Measurements from ENCODE around the gene CEP120.
A peak's percentile ranks its signal among the peaks of the same experiment; 100 is the strongest.
"Not testable (repeated sequence)": the region's sequence is repeated elsewhere in the genome, so short reads cannot be mapped to it uniquely, and the experiment has no call there.

CEP120 gene

GRCh38 chr5:123423278-123424149 lies at the start of gene CEP120:
CEP120 (minus strand) TSS chr5:123423403; CDS start chr5:123422998, 405 bp downstream.
- peak; percentile 99 for DNase-seq

DNA sequence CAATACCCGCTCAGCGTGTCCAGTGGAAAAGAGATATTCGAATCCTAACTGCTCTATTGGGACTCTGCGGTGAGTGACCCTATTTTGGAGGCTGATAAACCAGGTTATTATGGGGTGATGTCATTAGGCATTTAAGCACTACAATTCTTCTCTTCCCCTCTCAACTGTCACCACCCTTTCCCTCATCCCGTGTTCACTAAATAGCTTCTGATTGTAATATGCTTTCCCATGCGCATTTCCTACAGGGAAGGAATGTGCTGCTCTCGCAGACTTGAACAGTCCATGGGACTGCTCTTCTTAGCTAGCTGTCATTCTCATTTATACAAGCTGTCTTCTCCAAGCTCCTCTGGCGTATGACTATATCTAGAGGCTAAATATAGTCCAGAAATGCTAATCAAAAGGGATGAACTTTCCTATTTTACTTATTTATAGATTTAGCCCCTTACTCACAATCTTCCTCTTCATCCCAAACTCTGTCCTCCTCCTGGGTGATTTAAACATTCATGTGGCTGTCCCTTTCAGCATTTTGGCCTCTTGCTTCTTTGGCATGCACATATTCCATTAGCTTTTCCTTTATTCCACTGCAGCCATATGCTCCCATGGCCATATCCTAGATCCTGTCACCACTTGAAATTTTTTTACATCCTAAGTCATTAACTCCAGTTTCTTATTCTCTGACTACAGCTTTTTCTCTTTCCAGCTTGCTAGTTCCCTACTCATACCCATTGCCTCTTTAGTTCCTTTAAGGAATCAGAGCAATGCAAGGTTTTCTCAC lies 49.1 kb upstream of the CEP120 start:
- no peak for DNase-seq

GRCh38 chr5:123471385-123471784 lies 48.2 kb upstream of the CEP120 start:
- DNase-seq, result no peak

- DNase-seq, result not testable (repeated sequence)
Measured at GRCh38 chr5:123466839-123467238, 43.6 kb upstream of the CEP120 start.

- no peak for DNase-seq
Measured at GRCh38 chr5:123460296-123460729, 37.1 kb upstream of the CEP120 start.

DNA sequence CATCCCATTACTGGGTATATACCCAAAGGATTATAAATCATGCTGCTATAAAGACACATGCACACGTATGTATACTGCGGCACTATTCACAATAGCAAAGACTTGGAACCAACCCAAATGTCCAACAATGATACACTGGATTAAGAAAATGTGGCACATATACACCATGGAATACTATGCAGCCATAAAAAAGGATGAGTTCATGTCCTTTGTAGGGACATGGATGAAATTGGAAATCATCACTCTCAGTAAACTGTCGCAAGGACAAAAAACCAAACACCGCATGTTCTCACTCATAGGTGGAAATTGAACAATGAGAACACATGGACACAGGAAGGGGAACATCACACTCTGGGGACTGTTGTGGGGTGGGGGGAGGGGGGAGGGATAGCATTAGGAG lies 35.8 kb upstream of the CEP120 start:
- not testable (repeated sequence) for DNase-seq

DNA sequence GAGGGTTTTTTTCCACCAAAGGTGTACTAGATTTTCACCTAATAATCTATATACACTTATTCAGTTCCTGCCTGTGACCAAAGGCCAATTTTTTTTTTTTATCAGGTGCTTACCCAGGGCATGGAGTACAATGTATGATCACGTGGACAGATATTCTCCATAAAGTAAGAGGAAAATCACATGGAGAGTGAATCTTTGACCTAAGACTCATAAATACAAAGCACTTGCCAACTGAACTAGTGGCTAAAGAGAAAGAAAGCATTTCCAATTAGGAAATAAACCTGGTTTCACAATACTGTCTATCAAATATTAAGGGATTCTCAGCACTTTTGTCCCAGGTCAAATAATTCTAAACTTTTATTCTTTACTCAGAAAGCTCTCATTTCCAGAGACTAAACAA lies 33.0 kb upstream of the CEP120 start:
- no peak for DNase-seq

- DNase-seq, result no peak
Measured at GRCh38 chr5:123455640-123456039, 32.4 kb upstream of the CEP120 start.

GRCh38 chr5:123455095-123455494 lies 31.9 kb upstream of the CEP120 start:
- DNase-seq, result no peak

DNA sequence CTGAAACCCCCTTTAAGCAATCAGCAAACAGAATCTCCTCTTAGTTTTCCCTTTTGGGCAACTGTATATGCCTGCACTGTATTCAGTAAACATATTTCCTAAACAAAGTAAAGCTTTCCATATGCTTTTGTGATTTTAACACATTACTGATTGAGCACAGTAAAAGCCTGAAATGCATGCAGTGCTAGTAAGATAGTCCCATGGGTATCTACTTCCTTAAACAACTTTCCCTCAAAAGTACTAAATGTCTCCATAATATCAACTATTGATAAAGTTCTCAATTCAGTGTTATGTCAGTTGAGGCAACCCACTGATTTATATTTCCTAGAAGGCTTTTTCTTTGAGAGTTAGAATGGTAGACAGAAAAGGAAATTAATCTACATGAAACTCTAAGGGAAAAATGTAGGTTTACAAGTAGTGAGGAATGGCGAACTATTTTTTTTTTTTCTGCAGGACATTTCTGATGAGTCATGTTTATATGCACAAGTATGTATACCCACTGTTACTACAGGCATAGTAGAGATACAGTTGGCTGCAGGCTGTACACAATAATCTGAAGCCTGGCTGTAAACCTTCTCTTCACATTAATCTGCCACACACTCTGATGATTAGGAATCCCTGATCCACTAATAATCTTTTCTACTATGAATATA lies 31.2 kb upstream of the CEP120 start:
- no peak for DNase-seq

GRCh38 chr5:123452401-123452800 lies 29.2 kb upstream of the CEP120 start:
- no peak for DNase-seq

GRCh38 chr5:123451047-123451446 lies 27.8 kb upstream of the CEP120 start:
- DNase-seq, result no peak

DNA sequence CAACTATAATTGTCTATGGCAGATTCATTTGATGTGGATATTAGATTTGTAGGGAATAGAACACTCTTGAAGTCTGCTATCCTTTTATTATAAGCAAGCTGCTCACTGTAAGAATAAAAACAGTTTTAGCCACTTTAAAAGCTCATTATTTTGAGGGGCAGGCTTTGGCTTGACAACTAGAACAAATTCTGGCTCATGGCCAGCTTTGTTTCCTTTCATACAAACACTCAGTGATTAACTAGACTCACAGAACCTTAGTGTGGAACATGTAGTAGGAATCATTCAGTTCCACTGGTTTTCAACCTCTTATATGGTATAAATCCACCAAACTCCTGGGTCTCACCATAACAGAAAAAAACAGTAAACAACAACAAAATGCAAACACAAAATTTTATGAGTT lies 27.4 kb upstream of the CEP120 start:
- peak; percentile 90 for DNase-seq

DNA sequence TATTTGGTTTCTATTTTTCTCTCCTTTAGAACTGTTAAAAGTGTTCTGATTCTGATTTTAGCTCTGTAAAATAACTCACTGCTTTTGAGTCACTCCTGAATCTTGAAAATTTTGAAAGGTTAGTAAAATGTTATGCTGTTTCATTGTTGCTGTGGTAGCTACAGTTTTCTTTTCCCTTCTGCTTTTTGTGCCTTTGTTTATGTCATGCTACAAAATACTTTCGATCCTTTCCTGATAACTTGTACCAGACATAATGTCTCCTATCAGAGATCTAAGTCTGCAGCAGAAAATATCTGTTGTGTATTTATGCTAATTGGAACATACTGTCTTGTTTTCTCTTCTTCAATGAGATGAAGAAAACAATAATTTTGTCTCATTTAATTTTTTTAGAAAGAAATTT lies 26.9 kb upstream of the CEP120 start:
- no peak for DNase-seq

DNA sequence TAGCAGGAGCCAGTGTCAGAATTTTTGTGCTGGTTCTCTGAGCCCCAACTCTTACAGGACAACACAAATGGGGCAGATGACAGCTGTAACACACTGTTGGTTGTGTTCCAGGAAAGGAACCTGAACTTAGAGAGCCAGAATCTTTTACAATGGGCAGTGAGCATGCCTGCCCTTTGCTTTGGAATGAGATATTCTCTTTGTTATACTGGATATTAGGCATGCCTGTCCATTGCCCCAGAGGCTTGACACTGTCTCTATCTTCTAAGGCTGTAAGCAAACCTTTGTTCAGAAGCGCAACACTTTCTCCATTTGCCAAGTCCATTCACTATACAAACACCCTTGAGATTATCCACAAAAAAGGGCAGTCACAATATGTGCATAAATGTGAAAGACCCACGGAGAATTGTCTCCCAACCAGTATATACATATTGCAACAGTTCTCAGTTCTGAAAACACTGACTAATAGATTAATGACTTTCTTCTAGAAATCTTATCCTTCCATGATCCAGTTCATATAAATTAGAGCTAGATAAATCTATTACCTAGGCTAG lies 26.3 kb upstream of the CEP120 start:
- DNase-seq, result no peak

GRCh38 chr5:123448743-123449142 lies 25.5 kb upstream of the CEP120 start:
- DNase-seq, result no peak

DNA sequence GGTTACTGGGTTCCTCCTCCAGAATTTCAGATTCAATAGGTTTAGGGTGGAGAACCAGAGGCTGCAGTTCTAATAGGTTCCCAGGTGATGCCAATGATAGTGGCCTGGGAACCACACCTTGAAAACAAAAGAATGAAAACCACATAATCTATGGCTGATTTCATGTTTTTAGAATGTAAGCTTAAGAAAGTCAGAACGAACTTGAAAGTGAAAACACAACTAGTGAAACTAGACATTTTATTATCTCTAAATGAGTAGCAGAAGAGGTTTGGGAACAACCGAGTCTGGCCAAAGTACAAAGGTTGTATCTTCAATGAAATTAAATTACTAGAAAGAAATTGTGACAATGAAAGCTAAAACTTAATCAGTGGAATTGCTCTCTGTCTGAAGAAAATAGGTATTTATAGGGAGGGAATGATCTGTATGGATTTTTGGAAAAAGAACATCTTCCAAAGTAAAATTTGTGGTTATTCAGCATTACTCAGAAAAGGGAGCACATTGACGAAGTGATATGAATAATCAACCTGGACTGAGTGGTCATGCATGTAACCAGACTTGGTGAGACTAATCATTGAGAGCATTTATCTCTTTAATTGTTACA lies 24.9 kb upstream of the CEP120 start:
- no peak for DNase-seq

GRCh38 chr5:123444016-123444415 lies 20.8 kb upstream of the CEP120 start:
- DNase-seq, result no peak

DNA sequence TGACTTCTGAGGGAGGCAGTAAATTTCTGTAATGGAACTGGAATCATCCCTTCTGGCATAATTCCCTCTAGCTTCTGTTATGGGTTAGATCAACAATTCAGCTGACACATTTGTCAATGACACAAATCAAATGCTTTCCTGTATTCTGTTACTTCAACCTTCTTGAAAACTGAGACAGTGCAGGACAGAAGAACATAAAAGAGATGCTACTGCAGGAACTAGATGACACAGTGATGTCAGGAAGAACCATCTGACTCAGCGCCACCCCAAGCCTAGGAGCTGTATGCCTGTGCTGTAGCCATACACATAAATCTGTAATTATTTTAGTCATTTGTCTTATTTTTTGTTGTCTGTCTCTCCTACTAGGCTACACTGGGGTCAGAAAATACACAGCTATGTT lies 18.2 kb upstream of the CEP120 start:
- DNase-seq, result no peak

- no peak for DNase-seq
Measured at GRCh38 chr5:123440456-123441181, 17.4 kb upstream of the CEP120 start.

- DNase-seq, result no peak
Measured at GRCh38 chr5:123439709-123440108, 16.5 kb upstream of the CEP120 start.

- no peak for DNase-seq
Measured at GRCh38 chr5:123438902-123439301, 15.7 kb upstream of the CEP120 start.

All from NCI-H1436 (cell line).